Inflammatory macrophage treated with lipopolysaccharide for 1 hour (primary cell): Measurements from ENCODE around the gene B3GNT9.

ENCODE experiments used
- DNase-seq, 2 donors: peaks; one replicate each; pipeline ENCODE4 v3.0.0-alpha.2; 2020 to 2022

B3GNT9 gene

GRCh38 chr16:67109407-67110135 lies 41.2 kb downstream of the B3GNT9 start, which contains the start of gene PHAF1:
PHAF1 (plus strand) TSS chr16:67109941; CDS start chr16:67110176, 235 bp downstream.
- peak; percentile 85 to 96 for DNase-seq

DNA sequence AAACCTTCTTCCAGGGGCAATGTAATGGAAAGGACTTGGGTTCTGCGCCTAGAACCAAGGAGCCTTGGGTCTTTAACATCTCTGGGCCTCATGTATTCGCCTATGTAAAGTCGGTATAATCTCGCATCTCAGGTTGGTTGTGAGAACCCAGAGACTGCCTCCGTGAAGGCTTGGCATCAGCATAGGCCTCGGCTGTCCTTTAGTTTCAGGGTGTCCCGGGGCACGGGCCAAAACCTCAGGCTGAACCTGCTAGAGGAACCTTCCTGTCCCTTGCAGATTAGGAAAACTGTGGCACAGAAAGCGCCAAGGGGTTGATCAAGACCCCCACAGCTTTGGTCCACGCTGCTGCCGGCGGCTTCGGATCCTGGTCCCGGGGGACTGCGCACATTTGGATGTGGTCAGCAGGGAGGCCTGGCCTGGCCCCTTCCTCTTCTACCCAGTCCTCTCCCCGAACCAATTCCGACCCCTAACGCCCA lies 41.8 kb downstream of the B3GNT9 start:
- no peak for DNase-seq

DNA sequence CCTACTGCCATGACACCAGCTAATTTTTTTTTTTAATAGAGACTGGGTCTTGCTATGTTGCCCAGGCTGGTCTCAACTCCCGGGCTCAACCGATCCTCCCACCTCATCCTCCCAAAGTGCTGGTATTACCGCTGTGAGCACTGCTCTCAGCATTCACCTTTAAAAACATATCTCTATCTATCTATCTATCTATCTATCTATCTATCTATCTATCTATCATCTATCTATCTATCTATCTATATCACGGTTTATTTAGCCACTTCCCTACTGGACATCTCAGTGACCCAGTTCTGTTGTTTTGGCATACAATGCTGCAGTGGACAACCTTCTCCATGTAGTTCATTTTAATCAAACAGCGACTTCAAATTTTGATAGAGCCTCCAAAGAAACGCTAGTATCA lies 42.3 kb downstream of the B3GNT9 start:
- no peak for DNase-seq

- no peak for DNase-seq
Observed at GRCh38 chr16:67105881-67106280, 44.9 kb downstream of the B3GNT9 start.

DNA sequence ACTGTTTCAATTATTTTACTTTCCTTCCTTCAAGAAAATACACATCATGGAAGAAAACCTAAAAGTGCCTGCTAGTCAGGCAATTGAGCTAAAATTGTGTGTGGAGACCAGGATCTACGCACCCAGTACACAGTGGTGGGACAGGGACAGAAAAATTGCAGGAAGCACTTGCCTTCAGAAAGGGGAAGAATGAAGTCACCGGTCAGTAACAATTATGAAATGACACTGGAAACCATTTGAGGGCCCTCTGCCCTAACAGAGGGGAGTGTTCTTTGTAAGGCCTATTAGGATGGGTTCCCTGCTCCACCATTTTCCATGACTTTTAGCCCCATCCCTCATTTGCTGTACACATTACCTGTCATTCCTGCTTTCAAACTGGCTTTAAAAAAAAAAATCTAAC lies 45.6 kb downstream of the B3GNT9 start:
- peak; percentile 75 to 81 for DNase-seq

GRCh38 chr16:67104845-67105244 lies 46.0 kb downstream of the B3GNT9 start:
- no peak for DNase-seq

DNA sequence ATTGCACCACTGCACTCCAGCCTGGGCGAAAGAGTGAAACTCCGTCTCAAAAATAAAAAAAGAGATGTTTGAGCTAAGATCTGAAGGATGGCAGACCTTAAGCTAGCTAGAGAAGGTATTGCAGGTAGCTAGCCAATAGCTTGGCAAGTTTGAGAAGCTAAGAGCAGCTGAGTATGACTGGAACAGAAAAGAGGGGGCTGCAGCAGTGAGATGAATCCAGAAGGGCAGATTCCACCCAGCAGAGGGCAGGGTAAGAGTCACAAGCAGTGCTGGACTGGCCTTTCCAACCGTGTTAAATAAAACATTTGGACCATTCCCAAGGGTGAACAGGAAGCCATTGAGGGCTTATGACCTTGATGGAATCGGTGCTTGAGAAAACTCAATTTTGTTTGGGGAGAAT lies 46.7 kb downstream of the B3GNT9 start:
- no peak for DNase-seq

DNA sequence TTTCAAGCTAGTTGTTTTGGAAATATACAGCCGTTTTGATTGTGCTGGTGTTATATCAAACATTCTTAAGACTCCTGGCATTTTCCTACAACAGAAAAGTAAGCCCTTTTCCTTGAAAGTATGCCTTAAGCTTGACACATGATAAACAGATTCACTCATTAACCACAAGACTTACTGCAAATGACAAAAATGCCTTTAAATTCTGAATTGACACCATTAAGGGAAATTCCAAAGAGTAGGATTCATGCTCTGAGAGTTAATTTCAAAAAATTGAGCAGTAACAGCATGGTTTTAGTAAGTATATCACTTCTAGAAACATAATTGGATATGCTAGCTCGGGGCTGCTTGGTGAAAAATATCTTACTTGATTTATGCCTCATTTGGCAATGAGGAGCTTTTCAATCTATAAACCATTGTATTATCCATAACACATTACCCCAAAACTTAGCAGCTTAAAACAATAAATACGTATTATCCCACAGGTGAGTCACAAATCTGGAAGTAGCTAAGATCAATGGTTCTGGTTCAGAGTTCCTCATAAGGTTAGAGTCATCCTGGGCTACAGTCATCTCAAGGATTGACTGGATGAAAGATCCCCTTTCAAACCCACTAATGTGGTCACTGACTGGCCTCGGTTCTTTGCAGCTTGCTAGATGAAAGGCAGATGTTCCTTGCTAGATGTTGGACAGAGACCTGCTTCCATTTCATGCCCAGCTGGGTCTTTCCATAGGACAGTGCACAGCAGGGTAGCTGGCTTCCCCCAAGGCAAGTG lies 49.3 kb downstream of the B3GNT9 start:
- no peak for DNase-seq

GRCh38 chr16:67100569-67101310 lies 50.1 kb downstream of the B3GNT9 start:
- DNase-seq = peak; percentile 16 to 27

GRCh38 chr16:67098599-67098998 lies 52.2 kb downstream of the B3GNT9 start:
- no peak for DNase-seq
